Activated gamma-delta T cell (primary cell): ENCODE results near the gene ELAC1.
"Not testable (repeated sequence)": the region's sequence is repeated elsewhere in the genome, so short reads cannot be mapped to it uniquely, and the experiment has no call there.

Experiments
- DNase-seq: peaks from one replicate; lab custom pipeline; 2025; lab: John Stamatoyannopoulos, UW
- total RNA-seq, 2 donors: gene quantifications; one replicate each; lab custom pipeline; 2026; lab: John Stamatoyannopoulos, UW

Gene ELAC1, protein sequence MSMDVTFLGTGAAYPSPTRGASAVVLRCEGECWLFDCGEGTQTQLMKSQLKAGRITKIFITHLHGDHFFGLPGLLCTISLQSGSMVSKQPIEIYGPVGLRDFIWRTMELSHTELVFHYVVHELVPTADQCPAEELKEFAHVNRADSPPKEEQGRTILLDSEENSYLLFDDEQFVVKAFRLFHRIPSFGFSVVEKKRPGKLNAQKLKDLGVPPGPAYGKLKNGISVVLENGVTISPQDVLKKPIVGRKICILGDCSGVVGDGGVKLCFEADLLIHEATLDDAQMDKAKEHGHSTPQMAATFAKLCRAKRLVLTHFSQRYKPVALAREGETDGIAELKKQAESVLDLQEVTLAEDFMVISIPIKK
- total RNA-seq: 8.0 to 9.5 reads per million in 2 donors

DNA sequence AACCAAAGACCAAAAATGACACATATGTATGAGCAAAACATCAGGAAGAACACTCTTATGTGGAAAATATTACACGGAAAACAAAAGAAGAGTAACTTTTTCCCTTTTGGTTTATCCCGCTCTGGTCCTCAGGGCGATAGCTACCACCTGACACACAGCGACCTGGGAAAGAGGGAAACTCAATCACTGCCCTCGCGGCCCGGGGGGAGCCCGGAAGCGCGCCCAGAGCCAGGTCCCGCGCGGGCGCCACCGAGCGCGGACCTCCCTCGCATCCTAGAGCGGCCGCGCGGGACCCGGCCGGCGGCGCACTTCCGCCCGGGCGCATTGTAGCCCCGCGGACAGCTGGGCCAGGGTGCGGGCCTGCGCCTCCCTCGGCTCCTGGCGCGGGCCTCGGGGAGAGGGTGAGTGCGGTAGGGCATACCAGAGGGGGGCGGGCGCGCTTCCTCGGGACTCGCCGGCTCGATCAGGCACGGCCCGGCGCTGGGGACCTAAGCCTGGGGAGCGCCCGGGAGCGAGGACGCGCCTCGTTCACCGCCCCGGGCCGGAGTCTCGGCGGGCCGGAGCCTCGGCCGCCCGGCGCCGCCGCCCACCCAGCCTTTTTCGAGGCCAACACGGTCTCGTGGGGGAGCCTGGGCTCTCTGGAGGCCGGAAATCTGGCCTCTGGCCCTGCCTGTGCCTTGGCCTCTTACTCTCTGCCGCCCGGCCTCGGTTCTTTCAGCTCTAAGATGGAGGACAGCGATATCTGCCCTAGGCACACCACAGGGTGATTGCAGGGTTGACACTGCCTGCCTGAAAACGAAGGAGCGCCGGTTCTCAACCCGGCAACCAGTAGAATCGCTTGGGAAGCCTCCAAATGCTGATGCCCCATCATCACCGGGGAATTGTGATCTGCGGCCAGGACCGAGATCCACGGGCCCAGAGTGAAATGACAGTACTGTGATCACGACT lies at the start of gene ELAC1:
Gene ELAC1, plus strand, starts transcription at position 327 of the 948 bp plus-strand sequence. CDS start 6,365 bp downstream, outside the sequence.
- DNase-seq: peak; percentile 48

DNA sequence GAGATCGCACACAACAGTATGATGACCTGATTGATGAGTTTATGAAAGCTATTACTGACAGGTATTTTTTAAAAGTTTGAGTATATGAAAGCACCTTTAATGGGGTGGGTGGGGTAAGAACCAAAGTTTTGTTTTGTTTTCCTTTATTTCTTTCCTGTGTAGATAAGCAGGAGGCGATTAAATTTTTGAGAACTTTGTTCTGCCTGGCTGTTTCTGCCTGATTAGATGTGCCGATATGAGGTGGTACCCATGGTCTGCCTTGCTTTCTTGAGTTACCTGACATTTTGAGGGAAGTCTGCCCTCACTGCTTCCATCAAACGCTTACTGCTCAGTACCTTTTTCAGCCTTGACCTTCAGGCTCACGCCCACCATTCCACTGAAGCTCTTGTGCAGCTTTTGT lies 49.7 kb upstream of the ELAC1 start:
- DNase-seq: no peak

DNA sequence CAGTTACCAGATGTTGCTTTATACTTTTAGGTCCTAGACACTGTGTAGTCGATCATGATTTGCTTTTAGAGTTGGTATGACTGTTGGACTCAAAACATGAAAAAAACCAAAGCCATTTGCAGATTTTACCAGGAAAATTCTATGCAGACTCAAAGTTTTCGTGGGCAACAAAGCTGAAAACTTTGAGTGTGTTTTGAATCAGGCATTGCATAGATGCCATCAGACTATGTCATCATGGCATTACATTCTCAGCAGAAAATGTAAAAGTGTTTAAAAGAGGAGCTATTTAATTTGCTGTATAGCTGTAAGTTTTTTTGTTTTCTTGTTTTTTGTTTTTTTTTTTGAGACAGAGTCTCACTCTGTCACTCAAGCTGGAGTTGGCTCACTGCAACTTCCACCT lies 43.5 kb upstream of the ELAC1 start:
- no peak for DNase-seq

DNA sequence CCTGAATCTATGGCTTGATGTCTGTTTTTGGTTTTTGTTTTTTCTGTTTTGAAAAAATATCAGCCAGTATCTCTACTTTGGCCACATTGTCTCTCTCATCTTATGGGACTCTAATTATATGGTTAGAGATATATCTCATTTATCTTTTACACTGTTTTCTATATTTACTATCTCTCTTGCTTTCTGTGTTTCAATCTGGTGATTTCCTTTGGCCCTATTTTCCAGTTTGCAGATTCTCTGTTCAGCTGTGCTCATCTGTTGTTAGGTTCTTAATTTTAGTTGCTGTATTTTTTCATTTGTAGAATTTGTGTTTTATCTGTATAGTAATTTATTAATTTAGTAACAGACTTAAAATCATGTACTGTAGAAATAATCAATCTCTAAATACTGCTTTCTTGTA lies 41.3 kb upstream of the ELAC1 start:
- DNase-seq: no peak

DNA sequence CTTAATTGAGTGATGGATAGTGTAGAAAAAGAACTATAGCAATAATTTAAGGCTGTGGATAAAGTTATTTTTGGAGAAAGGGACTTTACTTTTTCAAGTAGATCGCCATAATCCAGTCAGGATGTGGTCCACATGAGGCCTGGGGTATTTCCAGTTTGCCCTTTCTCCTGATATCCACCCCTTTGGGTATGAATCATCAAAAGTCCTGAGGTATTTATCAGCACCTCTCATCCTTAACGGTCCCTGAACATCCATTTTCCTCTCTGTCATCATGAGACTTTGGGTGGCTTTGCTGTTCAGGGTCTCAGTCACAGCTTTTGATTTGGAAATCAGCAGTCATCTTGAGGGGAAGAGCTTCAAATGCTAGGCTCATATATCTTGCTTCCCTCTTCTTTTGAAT lies 39.3 kb upstream of the ELAC1 start:
- DNase-seq: no peak

DNA sequence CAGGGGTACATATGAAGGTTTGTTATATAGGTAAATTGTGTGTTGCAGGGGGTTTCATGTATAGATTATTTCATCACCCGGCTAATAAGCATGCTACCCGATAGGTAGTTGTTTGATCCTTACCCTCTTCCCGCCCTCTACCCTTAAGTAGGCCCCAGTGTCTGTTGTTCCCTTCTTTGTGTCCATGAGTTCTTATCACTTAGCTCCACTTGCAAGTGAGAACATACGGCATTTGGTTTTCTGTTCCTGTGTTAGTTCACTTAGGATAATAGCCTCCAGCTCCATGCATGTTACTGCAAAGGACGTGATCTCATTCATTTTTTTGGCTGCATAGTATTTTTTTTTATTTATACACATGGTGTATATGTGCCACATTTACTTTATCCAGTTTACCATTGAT lies 34.2 kb upstream of the ELAC1 start:
- no peak for DNase-seq

DNA sequence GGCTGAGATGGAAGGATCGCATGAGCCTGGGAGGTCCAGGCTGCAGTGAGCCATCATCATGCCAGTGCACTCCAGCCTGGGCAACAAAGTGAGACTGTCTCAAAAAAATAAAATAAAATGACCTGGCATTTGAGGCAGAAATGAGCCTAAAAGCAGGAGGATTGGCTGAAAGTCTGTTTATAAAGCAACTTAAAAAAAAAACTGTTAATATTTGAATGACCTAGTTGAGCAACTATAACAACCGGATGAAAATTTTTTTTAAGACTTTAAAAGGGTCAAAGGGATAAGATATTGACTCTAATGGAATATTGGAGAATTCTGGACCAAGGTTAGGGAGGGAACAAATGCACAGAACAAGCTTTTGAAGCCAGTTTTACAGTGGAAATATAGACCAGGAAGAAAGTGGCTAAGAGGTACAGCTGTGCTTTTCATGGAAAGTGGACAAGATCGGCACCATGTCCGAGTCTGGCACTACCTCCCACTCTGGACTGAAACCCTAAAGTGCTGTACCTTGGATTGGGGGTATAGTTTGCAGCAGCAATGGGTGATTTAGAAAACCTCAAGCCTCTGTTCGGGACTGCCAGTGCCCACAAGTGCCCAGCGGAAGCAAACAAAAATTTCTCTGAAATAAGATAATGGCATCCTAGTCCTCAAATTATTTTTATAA lies 33.2 kb upstream of the ELAC1 start:
- DNase-seq: no peak

DNA sequence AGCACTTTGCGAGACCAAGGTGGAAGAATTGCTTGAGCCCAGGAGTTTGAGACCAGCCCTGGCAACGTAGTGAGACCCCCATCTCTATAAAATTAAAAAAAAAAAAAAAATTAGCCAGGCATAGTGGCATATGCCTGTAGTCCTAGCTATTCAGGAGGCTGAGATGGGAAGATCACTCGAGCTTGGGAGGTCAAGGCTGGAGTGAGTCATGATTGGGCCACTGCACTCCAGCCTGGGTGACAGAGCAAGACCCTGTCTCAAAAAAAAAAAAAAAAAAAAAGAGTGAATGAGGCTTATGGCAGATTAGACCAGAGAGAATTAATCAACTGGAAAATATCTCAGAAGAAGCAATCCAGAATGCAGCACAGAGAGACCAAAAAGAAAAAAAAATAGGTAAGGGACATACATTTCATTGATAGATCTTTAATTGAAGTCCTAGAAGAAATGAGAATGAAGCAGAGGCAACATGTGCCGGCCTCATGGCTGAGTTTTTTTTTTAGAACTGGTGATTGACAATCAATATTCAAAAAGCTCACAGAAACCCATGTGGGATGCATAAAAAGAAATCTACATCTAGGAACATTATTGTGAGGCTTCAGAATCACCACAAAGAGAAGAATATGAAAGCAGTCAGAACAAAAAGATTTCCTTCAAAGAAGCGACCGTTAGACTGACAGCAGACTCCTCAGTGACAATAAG lies 32.2 kb upstream of the ELAC1 start:
- no peak for DNase-seq

DNA sequence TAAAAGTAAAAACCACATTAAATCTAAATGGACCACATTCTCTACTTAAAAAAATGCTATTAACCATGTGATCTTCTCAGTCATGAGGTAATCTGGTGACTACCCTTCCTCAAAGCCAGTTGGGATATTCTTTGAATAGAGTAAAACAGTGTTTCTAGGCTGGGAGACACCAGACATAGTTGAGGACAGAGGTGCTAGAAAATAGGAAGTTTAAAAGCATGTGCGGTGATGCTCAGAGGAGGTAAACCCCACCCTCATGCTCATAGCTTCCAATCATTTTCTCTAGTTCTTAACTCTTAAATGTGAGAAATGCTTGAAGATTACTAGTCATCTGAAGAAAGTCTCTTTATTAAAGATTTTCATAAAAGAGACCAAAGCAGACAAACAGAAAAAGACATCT lies 30.7 kb upstream of the ELAC1 start:
- no peak for DNase-seq

DNA sequence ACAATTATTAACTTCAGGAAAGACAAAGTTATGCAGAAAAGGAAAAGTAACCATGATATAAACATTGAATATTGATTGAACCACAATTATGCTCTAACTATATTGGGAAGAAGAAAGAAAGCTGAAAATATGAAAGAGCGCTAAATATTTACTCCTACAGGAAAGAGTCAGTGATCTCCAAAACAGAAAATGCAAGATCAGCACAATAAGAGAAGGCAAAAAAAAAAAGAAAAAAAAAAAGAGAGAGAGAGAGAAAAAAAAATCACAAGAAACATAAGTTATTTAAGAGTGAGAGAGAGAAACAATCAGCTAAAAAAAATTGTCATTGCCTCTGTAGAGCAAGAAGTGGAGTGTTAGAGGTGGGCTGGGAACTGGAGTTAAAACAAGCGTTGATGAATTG lies 28.9 kb upstream of the ELAC1 start:
- DNase-seq: no peak

DNA sequence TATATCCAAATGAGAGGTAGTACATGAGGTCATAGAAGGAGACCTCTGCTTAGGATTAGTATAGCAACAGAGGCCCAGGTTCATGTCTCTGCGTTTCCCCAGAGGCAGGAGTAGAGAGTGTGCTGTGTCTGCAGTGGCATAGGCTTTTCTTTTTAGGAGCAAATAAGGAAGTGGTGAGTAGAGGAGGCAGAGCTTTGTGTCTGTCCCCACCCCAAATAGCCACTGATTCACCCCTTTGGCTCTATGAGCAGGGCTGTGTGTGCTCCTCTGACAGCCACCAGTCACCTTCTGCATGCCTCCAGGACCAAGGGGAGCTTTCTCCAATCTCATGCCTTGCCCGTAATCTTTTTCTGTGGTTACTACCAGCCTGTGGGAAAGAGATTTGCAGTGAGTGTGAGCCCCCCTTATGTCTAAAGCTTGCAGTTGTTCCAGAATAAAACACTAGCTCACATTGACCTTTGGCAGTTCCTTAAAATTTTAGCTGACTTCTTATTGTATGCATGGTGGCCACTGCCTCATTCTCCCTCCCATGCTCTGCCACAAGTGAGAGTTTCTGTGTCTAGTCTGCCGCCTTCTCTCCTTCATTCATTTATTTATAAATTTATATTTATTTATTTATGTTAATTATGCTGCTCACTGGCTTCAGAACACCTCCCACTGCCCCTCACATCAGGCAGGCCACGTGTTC lies 23.5 kb upstream of the ELAC1 start:
- DNase-seq: no peak

DNA sequence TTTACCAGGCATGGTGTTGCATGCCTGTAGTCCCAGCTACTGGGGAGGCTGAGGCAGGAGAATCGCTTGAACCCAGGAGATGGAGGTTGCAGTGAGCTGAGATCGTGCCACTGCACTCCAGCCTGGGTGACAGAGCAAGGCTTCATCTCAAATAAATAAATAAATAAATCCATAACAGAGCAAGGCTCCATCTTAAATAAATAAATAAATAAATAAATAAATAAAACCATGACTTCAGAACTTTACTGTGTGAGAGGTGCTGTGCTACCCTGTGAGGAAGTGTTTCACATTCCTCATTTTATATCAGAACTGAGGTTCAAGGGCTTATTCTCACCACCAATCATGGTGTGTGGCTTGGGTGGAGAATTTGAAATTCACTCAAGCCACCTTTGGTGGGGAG lies 21.9 kb upstream of the ELAC1 start:
- DNase-seq: not testable (repeated sequence)

DNA sequence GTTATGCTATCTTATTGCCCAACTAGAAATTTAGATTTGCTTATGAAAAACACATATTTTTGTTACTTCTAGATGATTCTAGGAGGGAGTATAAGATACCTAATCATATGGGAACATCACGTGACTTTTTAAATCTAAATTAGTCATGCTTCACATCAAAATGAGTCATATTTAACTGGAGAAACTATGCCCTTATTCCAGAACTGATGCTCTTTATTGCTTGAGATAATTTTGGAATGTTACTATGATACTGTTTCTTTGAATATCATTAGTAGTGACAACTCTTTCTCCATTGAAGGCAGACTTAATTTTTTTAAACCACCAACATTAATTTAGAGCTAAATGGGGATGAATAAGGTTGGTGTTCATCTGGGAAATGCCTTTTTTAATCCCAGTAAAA lies 19.9 kb upstream of the ELAC1 start:
- no peak for DNase-seq

DNA sequence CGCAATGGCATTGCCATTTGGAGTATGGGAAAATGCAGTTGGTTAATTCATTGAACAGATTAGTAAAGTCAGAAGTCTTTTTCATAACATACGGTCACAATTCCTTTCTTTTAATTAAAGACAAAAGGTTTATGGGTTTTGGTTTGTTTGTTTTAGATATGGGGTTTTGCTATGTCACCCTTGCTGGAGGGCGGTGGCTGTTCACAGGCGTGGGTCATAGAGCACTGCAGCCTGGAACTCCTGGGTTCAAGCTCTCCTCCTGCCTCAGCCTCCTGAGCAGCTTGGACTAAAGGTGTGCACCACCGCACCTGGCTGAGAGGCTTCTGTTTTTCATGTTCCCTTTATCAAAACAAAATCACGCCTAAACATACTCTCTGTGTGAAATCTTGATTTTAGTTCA lies 18.7 kb upstream of the ELAC1 start:
- no peak for DNase-seq

DNA sequence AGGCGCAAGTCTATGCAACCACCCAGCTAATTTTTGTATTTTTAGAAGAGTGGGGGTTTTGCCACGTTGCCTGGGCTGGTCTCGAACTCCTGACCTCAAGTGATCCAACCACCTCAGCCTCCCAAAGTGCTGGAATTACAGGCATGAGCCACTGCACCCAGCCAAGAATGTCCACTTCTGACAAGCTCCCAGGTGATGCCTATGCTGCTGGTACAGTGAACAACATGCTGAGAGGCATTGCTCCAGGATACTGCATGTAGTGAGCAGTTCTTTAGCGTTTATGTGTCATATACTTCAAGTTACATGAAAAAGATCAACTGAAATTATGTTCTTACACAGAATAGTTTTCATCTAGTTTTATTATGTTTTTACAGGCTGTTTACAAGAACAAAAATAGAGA lies 17.2 kb upstream of the ELAC1 start:
- DNase-seq: no peak

DNA sequence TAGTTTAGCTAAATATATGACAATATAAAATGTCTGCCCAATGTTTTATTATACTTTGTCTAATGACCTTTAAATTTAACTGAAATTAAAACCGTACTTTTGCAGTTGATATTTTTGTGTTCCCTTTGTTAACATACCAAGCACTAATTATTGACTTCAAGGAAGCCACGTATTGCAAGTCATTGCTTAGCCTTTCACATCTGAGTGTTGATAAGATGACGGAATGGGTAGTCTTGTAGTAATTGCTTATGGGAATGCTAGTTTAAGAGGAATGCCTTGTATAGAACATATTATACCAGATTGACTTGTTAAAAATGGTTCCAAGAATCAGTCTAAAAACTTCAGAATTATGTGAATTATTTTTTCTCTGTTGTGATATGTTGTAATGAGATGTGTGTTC lies 14.0 kb upstream of the ELAC1 start:
- DNase-seq: no peak

DNA sequence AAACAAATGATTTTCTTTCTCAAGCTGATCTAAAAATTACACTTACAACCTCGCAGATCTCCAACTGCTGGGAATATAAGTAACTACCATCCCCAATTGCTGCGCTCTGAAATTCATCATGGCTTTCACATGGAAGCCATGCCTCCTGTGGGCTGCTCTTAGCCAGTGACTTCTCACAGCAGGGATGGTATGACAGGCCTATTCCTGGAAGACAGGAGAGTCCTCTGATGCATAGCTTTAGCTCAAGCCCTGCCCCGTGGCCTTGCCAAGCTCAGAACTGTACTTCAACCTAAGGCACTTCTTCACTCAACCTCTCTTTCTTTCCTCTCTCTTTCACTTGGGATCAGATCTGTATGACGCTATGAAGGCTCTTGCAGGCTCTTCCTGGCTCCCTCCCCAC lies 12.6 kb upstream of the ELAC1 start:
- DNase-seq: no peak

DNA sequence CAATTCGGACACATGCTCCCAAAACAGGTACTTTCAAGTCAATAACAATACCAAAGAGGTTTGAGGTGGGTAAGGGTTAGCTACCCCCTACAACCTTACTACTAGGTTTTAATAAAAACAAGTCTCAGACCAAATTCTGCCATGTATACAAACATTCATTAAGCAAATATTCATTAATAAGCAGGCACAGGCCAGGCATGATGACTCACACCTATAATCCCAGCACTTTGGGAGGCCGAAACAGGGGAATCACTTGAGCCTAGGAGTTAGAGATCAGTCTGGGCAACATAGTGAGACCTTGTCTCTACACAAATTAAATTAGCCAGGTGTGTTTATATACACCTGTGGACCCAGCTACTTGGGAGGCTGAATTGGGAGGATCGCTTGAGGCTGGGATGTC lies 11.7 kb upstream of the ELAC1 start:
- no peak for DNase-seq

DNA sequence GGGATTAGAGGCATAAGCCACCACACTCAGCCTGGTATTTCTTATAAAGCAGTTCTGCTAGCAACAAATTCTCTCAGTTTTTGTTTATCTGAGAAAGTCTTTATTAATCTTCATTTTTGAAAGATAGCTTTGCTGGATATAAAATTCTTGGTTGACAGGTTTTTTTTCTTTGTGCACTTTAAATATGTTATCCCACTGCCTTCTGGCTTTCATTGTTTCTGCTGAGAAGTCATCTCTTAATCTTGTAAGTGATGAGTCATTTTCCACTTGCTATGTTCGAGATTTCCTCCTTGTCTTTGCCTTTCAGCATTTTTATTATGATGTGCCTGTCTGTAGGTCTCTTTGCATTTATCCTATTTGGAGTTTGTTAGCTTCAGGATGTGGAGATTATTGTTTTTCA lies 5.9 kb upstream of the ELAC1 start:
- no peak for DNase-seq

DNA sequence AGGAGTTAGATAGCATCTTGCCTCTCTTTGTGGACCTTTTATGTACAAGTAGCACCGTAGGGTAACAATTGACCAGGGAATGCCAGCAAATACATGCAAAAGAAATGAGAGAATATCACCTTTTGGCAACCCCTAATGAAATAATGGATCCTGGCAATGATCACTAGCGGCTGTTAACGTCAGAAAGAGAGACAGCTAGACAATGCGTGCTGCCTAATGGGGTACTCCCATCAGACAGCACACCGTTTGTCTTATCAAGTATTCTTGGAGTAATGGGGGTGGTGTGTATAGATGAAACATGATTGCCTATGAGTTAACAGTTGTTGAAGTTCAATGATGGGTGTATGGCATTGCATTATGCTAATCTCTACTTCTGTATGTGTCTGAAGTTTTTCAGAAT lies 1.6 kb downstream of the ELAC1 start:
- no peak for DNase-seq

DNA sequence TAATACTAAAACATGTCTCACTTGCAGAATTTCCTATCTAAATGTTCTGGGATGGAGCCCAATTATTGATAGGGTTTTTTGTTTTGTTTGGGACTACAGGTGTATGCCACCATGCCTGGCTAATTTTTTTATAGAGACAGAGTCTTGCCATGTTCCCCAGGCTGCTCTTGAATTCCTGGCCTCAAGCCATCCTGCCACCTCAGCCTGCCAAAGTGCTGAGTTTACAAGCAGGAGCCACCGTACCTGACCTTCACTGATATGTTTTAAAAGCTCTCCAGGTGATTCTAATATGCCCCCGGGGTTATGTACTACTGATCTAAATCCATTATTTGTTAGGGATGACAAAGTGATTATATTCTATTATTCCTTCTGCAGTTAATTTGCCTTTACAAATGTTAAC lies 2.2 kb downstream of the ELAC1 start:
- DNase-seq: no peak
